ENCODE measurements around the gene SLC12A7. TPM values are rescaled to one million over a fixed set of nuclear protein-coding genes. Genes with fewer than 3 reads are reported as not detected.
"Not testable (repeated sequence)": the region's sequence is repeated elsewhere in the genome, so short reads cannot be mapped to it uniquely, and the experiment has no call there.

SLC12A7 gene
- total RNA-seq, 1 experiment from 2014 or later, result 22.5 TPM

GRCh38 chr5:1101961-1102713 is 9.7 kb downstream of the SLC12A7 start:
- in situ Hi-C loops (cut with HindIII; ENCODE audit: low sequenced_read_pairs), result no loop called here
- no peak for DNase-seq (ENCODE audit: low spot score)

- in situ Hi-C loops (cut with HindIII; ENCODE audit: low sequenced_read_pairs), result no loop called here
- no peak for DNase-seq (ENCODE audit: low spot score)
Measured at GRCh38 chr5:1100664-1101574, 10.9 kb downstream of the SLC12A7 start.

GRCh38 chr5:1099926-1100663 is 11.8 kb downstream of the SLC12A7 start:
- DNase-seq (ENCODE audit: low spot score), result no peak
- in situ Hi-C loops (cut with HindIII; ENCODE audit: low sequenced_read_pairs), result no loop called here

GRCh38 chr5:1098986-1099597 is 12.8 kb downstream of the SLC12A7 start:
- in situ Hi-C loops (cut with HindIII; ENCODE audit: low sequenced_read_pairs), result no loop called here
- DNase-seq (ENCODE audit: low spot score), result no peak

GRCh38 chr5:1097988-1098385 is 13.9 kb downstream of the SLC12A7 start:
- in situ Hi-C loops (cut with HindIII; ENCODE audit: low sequenced_read_pairs); DNase-seq (ENCODE audit: low spot score): not testable (repeated sequence)

- in situ Hi-C loops (cut with HindIII; ENCODE audit: low sequenced_read_pairs), result no loop called here
- no peak for DNase-seq (ENCODE audit: low spot score)
Measured at GRCh38 chr5:1097381-1097987, 14.4 kb downstream of the SLC12A7 start.

GRCh38 chr5:1096838-1097237 is 15.0 kb downstream of the SLC12A7 start:
- in situ Hi-C loops (cut with HindIII; ENCODE audit: low sequenced_read_pairs), result no loop called here
- no peak for DNase-seq (ENCODE audit: low spot score)

GRCh38 chr5:1095990-1096363 is 15.9 kb downstream of the SLC12A7 start:
- no peak for DNase-seq (ENCODE audit: low spot score)
- in situ Hi-C loops (cut with HindIII; ENCODE audit: low sequenced_read_pairs), result no loop called here

GRCh38 chr5:1095302-1095989 is 16.4 kb downstream of the SLC12A7 start:
- no peak for DNase-seq (ENCODE audit: low spot score)
- in situ Hi-C loops (cut with HindIII; ENCODE audit: low sequenced_read_pairs), result no loop called here

GRCh38 chr5:1094670-1095190 is 17.1 kb downstream of the SLC12A7 start:
- in situ Hi-C loops (cut with HindIII; ENCODE audit: low sequenced_read_pairs), result no loop called here
- DNase-seq (ENCODE audit: low spot score), result no peak

GRCh38 chr5:1093361-1093760 is 18.5 kb downstream of the SLC12A7 start:
- in situ Hi-C loops (cut with HindIII; ENCODE audit: low sequenced_read_pairs), result no loop called here
- DNase-seq (ENCODE audit: low spot score), result no peak

GRCh38 chr5:1092122-1092521 is 19.7 kb downstream of the SLC12A7 start:
- in situ Hi-C loops (cut with HindIII; ENCODE audit: low sequenced_read_pairs), result no loop called here
- DNase-seq (ENCODE audit: low spot score), result no peak

- DNase-seq (ENCODE audit: low spot score), result no peak
- in situ Hi-C loops (cut with HindIII; ENCODE audit: low sequenced_read_pairs), result no loop called here
Measured at GRCh38 chr5:1091632-1092031, 20.2 kb downstream of the SLC12A7 start.

- no peak for DNase-seq (ENCODE audit: low spot score)
- in situ Hi-C loops (cut with HindIII; ENCODE audit: low sequenced_read_pairs), result no loop called here
Measured at GRCh38 chr5:1090538-1090937, 21.3 kb downstream of the SLC12A7 start.

- no peak for DNase-seq (ENCODE audit: low spot score)
- in situ Hi-C loops (cut with HindIII; ENCODE audit: low sequenced_read_pairs), result no loop called here
Measured at GRCh38 chr5:1089621-1090040, 22.2 kb downstream of the SLC12A7 start.

GRCh38 chr5:1089146-1089545 is 22.7 kb downstream of the SLC12A7 start:
- DNase-seq (ENCODE audit: low spot score), result no peak
- in situ Hi-C loops (cut with HindIII; ENCODE audit: low sequenced_read_pairs), result no loop called here

- DNase-seq (ENCODE audit: low spot score), result no peak
- in situ Hi-C loops (cut with HindIII; ENCODE audit: low sequenced_read_pairs), result no loop called here
Measured at GRCh38 chr5:1088726-1089125, 23.1 kb downstream of the SLC12A7 start.

- in situ Hi-C loops (cut with HindIII; ENCODE audit: low sequenced_read_pairs), result no loop called here
- DNase-seq (ENCODE audit: low spot score), result no peak
Measured at GRCh38 chr5:1088031-1088430, 23.8 kb downstream of the SLC12A7 start.
